Pons (tissue), 1 donor: Measurements from ENCODE around the gene ARHGAP10.

Experiments used
- DNase-seq: peaks from one replicate; pipeline ENCODE4 v3.0.0-alpha.2; 2016; ENCODE audit warnings: low spot score

ARHGAP10 gene, protein sequence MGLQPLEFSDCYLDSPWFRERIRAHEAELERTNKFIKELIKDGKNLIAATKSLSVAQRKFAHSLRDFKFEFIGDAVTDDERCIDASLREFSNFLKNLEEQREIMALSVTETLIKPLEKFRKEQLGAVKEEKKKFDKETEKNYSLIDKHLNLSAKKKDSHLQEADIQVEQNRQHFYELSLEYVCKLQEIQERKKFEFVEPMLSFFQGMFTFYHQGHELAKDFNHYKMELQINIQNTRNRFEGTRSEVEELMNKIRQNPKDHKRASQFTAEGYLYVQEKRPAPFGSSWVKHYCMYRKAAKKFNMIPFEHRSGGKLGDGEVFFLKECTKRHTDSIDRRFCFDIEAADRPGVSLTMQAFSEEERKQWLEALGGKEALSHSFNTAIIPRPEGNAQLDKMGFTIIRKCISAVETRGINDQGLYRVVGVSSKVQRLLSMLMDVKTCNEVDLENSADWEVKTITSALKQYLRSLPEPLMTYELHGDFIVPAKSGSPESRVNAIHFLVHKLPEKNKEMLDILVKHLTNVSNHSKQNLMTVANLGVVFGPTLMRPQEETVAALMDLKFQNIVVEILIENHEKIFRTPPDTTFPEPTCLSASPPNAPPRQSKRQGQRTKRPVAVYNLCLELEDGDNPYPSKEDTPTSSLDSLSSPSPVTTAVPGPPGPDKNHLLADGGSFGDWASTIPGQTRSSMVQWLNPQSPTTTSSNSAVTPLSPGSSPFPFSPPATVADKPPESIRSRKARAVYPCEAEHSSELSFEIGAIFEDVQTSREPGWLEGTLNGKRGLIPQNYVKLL

DNA sequence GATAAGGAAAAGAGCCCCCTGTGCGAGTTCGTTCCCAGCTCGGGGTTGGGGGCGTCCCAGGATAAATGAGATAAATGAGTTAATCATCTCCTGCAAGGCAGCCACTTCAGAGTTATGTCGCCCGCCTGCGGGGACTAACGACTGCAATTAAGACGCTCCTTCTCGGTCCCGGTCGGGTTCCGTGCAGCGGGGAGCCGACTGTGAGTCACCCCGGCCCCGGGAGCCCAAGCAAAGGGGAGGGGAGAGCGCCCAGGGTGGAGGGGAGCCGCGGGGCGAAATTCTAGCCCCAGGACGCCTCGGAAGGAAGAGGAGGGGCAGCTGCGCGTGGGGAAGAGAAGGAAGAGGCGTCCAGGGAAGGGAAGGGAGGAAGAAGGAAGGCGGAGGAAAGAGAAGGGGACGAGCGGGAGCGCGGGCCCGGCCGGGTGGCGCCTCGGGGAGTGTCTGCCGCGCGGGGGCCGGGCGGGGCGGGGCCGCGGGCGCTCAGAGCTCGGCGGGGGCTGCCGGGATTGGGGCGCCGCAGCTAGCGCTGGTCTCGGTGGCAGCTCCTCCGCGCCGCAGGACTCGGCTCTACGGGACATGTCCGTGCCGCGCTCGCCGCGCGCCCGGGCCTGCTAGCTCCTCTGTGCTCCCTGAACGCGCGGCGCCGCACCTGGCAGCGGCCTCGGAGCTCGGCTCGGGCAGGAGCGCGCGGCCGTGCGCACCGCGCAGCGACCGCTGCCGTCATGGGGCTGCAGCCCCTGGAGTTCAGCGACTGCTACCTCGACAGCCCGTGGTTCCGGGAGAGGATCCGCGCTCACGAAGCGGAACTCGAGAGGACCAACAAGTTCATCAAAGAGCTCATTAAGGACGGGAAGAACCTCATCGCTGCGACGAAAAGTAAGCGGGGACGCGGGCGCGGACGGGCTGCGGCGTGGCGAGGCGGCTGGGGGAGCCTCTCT lies at the start of gene ARHGAP10:
ARHGAP10 (plus strand) TSS at position 509 of the 938 bp plus-strand sequence; CDS start at position 723, 214 bp downstream.
- DNase-seq, result no peak

DNA sequence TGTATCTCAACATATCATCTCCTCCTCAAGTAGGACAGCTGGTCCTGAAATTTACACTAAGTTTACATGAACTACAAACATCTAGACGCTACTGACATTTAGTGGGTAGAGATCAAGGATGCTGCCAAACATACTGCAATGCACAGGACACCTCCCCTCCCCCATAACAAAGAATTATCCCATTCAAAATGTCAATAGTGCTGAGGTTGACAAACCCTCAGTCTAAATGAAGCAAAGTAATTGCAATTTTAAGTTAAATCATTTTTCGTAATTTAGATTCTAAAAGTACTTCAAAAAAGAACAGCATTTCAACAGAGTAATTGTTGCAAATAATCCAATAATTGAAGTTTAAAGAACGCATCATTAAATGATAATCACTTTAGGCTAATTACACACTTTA lies 49.1 kb upstream of the ARHGAP10 start:
- DNase-seq, result peak; percentile 9

DNA sequence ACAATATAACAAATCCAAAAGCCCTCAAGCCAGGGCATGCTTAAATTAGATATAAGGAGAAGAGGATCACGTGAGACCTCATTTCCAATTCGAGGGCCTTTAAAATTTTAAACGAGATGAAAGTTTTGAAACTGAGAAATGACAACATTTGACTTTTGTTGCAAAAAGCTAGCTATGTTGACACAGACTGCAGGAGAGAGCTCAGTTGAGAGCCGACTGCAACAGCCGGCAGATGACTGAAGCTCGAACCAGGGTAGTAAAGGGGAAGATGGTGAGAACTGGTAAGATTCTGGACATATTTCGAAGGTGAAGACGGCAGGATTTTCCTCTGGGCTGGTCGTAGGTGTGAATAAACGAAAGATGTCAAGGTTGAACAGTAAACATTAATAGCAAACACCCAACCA lies 48.7 kb upstream of the ARHGAP10 start:
- peak; percentile 42 for DNase-seq

- peak; percentile 81 for DNase-seq
These were observed 47.9 kb upstream of the ARHGAP10 start, which contains the start of gene PRMT9 for GRCh38 chr4:147683717-147684700. Gene PRMT9 (minus strand): TSS chr4:147684163. CDS start chr4:147683987, 176 bp downstream.

DNA sequence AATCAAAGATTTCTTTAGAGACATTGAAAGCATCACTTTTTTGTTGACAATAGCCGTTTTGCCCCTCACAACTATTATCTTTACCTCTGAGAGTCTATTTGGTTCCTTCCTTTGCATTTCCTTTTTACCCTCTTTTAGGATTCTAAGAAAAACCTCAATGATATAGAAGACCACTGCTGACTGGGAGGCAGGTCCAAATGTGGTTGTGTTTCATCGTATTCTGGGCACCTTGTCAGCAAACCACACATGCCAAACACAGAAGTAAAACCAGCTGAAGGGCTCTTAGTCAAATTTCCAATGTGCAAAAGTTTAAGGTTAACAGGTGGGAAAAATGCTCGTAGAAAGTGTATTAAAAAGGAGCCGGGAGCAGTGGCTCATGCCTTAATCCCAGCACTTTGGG lies 42.8 kb upstream of the ARHGAP10 start:
- no peak for DNase-seq

GRCh38 chr4:147691820-147692219 lies 40.1 kb upstream of the ARHGAP10 start:
- no peak for DNase-seq

DNA sequence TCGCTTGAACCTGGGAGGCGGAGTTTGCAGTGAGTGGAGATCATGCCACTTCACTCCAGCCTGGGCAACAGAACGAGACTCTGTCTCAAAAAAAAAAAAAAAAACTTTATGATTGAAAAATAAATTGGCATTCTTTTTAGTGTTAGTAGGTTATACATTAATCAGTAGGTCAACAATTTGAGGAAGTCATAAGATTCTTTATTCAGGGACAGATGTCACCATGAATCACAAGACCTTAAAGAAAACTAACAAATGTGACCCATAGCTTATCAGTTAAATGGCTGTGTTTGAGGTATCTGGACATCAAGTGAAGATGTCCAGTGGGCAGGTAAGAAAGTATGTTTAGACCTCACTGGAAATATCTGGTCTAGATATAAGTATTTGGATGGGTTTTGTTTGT lies 38.7 kb upstream of the ARHGAP10 start:
- no peak for DNase-seq

- DNase-seq, result no peak
These were observed 35.0 kb upstream of the ARHGAP10 start for GRCh38 chr4:147696866-147697265.

GRCh38 chr4:147704846-147705245 lies 27.0 kb upstream of the ARHGAP10 start:
- DNase-seq, result no peak

- peak; percentile 73 for DNase-seq
These were observed 23.8 kb upstream of the ARHGAP10 start for GRCh38 chr4:147707892-147708672.

DNA sequence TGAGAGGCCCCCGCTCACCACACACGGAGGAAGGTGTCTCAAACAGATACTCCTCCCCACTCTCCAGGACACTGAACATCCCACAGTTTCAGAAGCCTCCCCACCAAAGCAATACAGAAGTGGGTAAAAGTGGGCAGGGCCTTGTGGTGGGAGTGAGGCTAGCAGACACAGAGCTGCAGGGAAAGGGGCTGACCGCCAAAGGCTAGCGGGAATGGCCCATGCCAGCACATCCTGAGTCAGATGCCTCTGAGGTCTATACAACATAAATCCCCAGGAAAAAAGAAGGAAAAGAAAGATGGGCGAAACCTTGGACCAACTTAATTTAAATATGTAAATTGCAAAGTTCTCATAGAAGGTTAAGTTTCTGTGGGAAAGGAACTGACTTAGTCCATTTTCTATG lies 21.9 kb upstream of the ARHGAP10 start:
- no peak for DNase-seq

DNA sequence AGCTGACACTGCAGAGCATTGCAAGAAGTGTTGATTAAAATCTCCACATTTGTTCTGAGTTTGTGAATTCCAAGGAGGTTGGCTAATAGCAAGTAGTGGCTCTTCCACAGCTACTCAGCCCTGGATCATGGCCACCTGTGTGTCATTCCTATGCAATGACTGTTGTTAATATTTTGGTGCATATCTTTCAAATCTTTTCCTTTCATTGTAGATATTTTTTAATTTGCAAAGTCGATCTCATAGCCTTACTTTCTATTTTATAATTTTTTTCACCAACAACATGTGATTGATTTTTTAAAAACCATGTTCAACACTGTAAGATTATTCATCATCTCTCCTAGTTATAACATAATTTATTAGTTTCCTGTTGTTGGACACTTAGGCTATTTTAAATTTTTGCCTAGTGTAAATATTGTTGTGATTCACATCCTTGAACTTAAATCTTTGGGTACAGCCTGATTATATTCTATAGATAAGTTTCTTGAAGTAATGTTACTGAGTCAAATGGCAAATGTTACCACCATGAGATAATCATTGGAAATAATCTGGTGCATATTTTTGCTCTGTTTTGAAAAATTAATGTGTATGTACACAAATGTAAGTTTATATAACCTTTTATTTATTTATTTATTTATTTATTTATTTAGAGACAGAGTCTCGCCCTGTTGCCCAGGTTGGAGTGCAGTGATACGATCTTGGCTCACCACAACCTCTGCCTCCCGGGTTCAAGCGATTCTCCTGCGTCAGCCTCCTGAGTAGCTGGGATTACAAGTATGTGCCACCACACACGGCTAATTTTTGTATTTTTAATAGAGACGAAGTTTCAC lies 17.1 kb upstream of the ARHGAP10 start:
- no peak for DNase-seq

- no peak for DNase-seq
These were observed 14.0 kb upstream of the ARHGAP10 start for GRCh38 chr4:147717878-147718277.

DNA sequence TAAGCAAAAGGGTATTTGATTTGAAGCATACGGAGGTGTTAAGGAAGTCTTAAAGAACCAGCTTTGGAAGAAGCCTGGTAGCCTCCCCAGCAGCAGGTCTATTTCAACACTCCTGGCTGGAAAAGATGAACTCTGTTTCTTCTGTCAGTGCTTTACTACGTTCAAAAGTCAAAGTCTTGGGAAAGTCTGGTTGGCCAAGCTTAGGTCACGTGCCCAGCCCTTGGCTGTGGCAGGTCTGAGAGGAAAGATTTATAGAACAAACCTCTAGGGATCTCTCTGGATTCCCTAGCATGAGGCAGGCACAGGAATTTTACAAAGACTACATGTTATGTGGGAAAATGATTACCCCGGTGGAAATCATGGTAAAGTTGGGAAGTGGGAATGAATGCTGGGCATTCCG lies 8.6 kb upstream of the ARHGAP10 start:
- DNase-seq, result no peak

GRCh38 chr4:147724468-147725201 lies 7.3 kb upstream of the ARHGAP10 start:
- no peak for DNase-seq

DNA sequence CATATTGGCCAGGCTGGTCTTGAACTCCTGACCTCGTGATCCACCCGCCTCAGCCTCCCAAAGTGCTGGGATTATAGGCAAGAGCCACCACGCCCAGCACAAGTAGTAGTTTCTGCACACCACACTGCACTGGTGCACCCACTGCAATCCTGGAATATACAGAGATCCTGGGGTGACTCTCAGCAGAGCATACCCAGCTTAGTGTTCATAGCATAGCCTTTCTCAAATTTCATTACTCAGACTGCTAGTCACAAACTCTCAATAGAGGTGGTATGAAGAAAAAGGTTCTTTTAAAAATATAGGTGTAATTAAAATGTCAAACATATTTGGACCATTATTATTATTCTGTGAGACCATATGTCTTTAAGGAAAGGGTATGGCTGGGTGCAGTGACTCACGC lies 6.2 kb upstream of the ARHGAP10 start:
- no peak for DNase-seq

DNA sequence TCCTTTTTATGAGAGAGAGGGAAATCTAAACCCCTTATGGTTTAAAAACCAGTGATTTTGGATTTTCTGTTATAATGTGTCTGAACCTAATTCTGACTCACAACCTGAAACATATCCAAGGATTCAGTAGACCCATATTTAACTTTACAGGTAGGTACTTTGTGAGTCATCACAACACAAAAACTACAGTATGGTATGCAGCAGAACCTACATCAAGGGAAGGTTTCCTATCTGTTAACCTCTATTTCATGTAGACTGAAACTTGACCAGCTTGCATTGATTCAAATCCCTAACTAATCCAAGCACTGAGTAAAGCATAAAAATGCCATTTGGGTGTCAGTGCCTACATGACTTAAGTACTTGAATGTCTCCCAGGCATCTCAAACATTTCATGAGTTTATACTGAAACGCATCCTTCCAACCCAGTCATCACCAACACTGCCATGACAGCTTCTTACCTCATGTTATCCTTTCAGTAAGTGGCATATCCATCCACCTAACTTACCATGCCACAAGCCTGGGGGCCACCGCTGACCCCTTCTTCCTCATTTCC lies 4.3 kb upstream of the ARHGAP10 start:
- no peak for DNase-seq

GRCh38 chr4:147730333-147730732 lies 1.6 kb upstream of the ARHGAP10 start:
- no peak for DNase-seq
